CD4-positive, alpha-beta T cell treated with Interleukin-17A for 4 hours (primary cell): ENCODE data around the gene SPON2.

Source experiments
- DNase-seq: peaks from one replicate; pipeline ENCODE4 v3.0.0-alpha.2; 2020; ENCODE audit warnings: mixed read lengths

Gene SPON2

GRCh38 chr4:1208266-1208961 lies 36.0 kb upstream of the SPON2 start:
- DNase-seq, result no peak

- DNase-seq, result no peak
Observed at GRCh38 chr4:1207603-1208265, 35.4 kb upstream of the SPON2 start.

GRCh38 chr4:1207157-1207470 lies 34.7 kb upstream of the SPON2 start:
- peak; percentile 2 for DNase-seq

DNA sequence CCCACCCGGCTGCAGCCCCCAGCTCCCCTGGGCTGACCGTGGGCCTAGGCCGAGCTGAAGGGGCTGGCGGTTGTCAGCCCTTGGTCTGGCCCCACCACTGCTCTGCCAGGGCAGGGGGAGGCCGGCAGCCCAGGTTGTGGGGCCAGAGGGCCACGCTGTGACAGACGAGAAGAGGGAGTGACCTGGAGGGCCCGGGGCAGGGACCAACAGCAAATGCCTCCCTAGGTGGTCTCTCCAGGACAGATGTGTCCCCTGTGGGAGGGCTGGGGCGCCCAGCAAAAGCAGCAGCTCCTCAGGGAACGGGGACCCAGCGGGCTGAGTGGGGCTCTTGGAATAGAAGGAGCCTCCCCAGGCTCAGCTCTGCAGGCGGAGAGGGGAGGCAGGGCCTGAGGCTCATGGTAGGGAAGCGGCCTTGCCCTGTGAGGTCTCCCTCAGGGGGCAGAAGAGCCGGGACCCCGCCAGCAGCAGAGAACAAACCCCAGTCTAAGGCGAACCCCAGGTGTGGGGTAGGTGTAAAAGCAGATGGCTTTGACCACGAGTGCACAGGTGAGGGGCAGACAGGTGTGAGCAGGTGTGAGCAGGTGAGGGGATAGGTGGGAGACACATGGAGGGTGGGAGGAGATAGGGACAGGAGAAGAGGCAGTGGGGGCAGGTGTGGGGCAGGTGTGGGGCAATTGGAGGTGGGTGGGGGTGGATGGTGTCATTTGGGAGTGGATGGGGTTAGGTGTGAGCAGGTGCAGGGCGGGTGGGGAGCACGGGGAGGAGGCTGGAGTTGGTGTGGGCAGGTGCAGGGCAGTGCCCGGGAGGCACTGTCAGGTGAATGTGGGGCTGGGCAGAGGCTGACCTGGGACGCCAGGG lies 34.1 kb upstream of the SPON2 start:
- DNase-seq, result peak; percentile 1

GRCh38 chr4:1205586-1206298 lies 33.4 kb upstream of the SPON2 start:
- peak; percentile 2 for DNase-seq

DNA sequence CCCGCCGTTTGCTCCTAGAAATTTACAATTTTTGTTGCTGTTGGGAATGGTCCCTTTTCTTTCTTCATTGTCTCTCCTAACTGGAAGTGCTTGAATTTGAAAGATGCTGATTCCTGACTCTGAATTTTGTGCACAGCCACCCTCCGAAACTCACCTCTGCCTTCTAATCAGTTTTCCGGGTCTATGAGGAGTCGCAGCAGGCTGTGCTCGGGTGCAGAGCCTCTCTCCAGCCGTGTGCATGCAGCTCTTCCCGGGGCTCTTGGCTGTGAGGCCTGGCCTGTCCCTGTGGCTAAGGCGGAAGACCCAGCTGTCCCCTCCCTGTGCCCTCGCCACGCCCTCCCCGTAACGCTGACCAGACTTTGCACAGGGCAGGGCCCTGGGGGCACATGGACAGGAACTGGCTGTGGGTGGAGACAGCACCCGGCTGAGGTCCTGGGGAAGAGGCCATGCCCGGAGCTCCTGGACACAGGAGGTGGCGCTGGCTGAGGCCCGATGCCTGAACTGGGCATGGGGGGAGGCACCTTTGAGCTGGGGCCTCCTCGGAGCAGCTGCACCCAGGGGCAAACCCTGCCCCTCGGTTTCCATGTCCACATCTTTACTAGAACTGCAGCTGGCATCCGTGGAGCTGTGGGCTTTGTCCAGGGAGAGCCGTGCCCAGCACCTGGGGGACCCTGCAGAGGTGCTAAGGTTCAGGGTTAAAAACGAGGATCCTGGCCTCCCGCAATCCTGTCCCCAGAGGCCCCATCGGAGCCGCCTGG lies 32.6 kb upstream of the SPON2 start:
- DNase-seq, result peak; percentile 1

- peak; percentile 2 for DNase-seq
Observed at GRCh38 chr4:1204286-1204827, 32.0 kb upstream of the SPON2 start.

- peak; percentile 2 for DNase-seq
Observed at GRCh38 chr4:1203026-1203616, 30.7 kb upstream of the SPON2 start.

GRCh38 chr4:1202526-1203011 lies 30.2 kb upstream of the SPON2 start:
- DNase-seq, result no peak

DNA sequence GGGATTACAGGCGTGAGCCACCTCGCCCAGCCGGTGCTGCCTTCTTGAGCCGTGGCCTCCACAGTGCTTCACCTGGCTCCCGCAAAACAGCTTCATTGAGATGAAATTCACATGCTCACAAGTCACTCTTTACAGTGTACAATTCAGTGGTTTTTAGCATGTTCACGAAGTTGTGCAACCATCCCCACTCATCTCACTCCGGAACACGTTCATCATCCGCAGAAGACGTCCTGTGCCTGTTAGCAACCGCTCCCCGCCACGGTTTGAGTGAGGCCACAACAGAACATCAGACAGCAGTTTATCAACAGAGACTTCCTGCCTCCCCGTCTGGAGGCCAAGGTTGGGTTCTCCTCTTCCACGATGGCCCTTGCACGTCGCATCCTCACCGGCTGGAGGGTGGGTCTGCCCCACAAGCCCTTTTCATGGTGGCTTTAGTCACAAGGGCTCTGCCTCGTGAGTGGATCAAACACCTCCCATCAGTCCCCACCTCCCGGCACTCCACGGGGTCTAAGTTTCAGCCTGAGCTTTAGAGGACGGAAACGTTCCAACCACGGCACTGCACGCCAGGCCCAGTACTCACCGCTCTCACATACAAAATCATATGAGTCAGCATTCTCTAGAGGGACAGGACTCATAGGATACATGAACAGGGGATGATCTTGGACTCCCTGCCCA lies 29.6 kb upstream of the SPON2 start:
- peak; percentile 89 for DNase-seq

DNA sequence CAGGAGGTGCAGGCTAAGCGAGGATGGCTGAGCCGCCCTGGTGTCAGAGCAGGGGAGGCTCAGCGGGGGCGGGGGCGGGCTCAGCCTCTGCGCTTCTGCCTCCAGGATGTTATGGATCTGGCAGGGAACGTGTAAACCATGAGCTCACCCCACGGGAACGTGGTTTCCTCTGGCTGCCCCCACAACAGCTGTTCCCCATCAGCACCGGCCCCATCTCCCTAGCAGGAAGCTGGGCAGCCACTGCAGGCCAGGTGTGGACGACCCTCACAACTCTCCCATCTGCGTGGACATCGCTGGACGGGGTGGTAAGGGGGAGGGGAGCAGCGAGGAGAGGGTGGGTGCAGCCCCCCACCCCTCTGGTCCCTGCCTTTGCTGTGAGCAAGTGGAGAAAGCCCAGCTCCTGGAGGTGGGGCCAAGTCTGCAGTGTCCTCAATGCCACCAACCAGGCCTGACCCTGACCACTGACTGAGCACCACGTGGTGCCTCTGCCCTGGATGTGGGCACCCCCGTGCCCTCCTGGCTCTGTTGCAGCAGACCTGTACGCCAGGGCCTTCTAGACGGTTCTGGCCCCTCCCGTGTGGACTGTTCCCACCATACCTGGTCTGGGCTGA lies 28.1 kb upstream of the SPON2 start:
- DNase-seq, result peak; percentile 43

DNA sequence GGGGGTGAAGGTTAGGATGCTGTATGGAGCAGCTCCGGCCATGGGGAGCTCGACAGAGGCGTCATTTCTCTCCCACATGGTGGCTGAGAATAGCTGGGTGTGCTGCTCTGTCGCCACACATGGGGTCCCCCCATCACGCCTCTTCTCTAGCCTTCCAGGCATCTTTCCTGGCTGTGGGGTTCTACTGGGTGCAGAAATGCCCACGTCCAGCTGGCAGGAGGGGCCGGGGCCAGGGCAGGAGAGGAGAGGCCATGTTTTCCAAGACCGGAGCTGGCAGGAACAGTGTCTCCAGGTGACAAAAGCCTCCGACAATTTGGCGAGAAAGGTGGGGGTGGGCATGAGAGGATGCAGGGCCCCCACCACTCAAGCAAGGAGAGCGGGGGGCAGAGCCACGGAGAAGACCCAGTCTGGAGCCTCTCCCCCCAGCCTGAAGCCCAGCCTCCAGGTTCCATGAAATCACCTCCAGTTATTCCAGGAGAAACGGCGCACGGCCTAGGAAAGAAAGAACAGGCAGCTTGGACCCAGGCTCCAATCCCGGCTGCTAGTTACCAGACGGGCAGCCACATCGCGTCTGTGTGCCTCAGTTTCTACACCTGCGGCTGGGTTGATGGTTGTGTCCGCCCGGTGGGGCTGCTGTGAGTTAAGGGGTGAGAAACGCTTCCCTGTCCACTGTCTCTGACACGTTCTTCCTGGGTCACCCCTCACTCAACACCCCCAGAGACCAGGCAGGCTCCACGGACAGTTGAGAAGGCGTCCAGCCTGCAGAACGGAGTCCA lies 27.4 kb upstream of the SPON2 start:
- no peak for DNase-seq

DNA sequence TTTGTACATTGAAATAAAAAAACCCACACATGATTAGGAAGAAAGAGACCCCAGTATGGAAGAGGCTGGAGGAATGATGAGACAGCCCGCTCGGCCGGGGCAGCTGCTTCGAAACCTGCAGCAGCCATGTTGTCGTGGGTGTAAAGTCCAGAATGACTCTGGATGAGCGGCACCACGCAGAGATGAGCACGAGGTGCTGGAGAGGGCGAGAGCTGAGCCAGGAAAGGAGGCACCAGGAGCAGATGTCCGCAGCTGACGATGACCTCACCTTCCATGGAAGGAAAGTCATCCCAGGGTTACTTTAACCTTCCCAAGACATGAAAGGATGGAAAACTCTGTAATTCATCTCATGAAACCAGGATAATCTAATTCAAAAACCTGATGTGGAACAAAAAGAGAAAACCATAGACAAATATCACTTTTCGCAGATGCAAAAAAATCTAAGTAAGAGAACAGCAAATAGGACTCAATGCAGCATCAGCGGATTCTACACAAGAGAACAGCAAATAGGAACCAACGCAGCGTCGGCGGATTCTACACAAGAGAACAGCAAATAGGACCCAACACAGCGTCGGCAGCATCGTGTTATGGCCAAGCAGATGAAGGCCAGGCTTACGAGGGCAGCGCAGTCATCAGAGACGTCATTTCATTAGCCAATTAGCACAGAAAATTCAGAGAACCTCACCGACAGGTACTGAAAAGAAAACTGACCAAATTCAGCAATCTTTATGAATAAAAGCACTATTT lies 25.9 kb upstream of the SPON2 start:
- DNase-seq, result no peak

DNA sequence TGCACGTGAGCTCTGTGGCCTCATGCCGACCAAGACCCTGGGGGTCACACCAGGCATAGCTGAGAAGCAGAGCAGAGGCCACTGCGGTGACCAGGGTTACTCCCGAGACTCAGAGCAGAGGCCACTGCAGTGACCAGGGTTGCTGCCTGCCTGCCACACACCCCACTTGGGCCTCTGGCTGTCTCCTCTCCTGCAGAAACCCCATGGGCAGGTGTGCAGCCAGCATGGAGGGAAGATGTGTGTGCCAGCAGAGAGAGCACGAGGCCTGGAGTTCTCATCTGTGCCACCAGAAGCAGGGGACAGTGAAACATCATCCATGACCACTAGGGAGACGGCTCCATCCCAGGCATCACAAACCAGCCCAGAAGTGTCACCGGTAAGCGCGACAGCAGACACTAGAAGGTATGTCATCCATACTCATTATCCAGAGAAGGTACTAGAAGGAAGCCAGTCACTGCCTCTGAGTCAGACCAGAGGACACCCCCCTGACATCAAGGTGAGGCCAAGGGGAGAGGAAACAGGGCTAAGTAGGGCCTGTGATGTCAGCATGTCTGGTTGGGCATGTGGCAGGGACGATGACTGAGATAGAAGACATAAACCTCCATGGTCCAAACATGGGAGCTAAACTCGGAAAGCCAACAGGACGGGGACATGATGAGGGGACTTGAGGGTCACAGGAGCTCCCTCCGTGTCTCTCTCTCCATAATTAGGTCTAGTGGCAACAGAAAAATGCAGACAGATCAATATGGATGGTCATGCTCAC lies 24.2 kb upstream of the SPON2 start:
- DNase-seq, result no peak

- DNase-seq, result no peak
Observed at GRCh38 chr4:1195891-1196401, 23.6 kb upstream of the SPON2 start.

DNA sequence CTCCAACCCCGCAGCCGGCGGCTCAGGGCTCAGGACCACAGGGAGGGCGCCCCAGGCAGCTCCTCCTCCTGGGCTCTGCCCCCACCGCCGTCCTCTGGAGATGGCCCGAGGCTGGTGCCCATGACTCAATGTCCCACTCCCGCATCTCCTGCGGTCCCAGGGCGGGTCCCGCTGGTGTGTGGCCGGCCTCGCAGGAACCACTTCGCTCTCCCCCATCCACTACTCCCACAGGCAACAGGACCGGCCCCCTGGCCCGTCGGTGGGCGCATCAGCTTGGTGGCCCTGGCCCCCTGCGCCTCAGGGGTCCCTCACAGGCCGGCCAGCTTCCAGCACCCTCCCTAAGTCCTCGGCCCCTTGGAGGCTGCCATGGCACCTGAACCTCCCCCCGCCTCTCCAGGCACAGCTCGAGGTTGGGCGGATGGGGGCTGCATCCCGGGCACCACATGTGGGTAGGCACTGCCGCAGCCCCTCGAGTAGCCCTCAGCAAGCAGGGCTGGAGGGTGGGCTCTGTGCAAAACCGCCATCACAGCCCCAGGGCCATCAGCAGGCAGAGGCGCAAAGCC lies 22.8 kb upstream of the SPON2 start:
- no peak for DNase-seq
